GM21529 (cell line): ENCODE data around the gene ATP6V0D1.
"Not testable (repeated sequence)": the region's sequence is repeated elsewhere in the genome, so short reads cannot be mapped to it uniquely, and the experiment has no call there.

Experiments used
- ATAC-seq: cut with Tn5 transposase; IDR thresholded peaks from one replicate; pipeline ENCODE4 v1.9.1; 2021; ENCODE audit not compliant: unreplicated experiment

ATP6V0D1 gene

DNA sequence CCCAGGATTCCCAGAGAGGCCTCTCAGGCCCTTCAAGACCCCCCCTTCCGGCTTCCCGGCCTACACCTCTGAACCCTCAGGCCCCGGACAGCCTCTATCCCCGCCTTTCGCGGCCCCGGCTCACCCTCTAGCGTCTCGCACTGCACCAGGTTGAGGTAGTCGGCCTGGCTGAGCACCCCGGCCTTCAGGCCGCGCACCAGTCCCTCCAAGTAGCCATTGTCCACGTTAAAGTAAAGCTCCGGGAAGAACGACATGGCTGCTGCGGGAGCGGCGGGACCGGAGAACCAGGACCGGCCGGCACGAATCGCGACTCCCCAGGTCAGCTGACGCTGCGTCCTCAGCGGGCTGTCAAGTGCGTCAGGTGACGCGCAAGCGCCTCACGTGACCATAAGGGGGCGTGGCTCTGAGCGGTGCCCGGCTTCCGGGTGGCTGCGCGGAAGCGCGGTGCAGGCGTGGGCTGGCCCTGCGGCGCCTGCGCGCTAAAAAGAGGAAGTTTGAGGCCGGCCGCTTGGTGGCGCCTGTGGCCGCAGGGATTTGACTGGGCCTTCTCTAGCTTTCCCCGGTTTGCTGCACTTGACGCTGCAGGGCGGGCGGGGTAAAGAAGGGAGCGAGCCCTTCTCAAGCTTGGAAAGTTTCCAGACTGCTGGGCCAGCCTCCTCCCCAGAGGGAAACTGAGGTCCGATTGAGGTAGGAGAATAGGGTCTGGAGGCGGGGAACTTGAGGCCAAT lies at the start of gene ATP6V0D1:
ATP6V0D1 (minus strand) TSS at position 325 of the 728 bp plus-strand sequence; CDS start at position 254, 71 bp downstream.
- ATAC-seq: peak; percentile 92

- no peak for ATAC-seq
These were observed 49.3 kb upstream of the ATP6V0D1 start for GRCh38 chr16:67530013-67530939.

GRCh38 chr16:67529582-67530012 lies 48.6 kb upstream of the ATP6V0D1 start:
- ATAC-seq: no peak

- peak; percentile 28 for ATAC-seq
These were observed 48.1 kb upstream of the ATP6V0D1 start for GRCh38 chr16:67528870-67529581.

DNA sequence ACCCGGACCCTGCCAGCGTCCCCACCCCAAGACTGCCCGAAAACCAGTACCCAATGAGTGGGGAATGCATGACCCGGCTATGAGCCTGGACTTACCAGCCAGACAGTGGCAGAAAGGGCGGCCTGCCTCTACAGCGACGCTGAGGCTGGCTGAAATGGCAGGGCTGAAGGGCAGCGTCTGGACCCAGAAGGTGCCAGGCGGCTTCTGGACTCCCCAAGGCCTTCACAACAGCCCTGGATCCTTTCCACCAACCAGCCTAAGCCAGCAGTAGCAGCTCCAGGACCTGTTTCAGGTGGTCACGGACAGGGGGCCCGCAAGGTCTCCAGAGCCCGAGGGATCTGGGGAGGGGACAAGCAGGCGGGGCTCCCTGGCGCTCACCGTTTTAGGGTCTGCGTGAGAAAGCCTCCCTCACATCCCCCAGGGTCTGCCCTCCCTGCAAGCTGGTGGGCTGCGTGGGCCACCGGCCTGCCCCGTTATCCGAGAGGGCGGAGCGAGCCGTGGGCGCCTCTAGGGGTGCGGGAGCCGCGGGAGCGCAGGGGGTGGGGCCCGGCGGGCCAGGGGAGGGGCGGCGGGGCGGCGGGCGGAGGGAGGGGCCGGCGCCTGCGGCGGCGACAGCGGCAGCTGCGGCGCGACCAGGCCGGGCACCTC lies 47.4 kb upstream of the ATP6V0D1 start, which contains the start of gene RIPOR1:
RIPOR1 (plus strand) TSS at position 608 of the 648 bp plus-strand sequence. CDS start 9,618 bp downstream, outside the sequence.
- ATAC-seq: peak; percentile 38

DNA sequence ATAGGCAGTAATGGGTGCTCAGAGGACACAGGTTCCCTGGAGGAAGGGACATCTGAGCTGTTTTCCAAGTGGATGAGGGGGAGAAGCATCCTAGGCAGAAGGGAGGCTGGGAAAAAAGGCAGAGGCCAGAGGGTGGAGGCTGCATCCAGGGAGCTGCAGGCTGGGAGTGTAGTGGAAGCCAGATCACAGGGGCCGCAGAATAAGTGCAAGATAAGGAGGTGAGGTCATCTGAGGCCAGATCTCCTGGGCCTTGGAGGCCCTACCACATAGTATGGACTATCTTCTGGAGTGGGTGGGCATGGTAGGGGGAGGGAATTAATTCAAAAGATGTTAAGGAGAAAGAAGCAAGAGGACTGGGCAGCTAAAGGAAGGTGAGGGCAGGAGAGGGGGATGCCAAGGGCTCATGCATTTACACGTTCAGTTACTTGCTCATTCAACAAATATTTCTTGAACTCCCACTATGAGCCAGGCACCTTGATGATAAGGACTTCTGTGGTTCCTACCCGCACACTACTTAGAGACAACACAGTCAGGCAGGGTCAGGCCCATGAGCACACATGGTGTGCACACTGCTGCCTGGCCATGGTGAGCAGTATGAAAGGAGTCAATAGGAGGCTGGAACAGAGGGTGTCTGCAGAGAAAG lies 45.3 kb upstream of the ATP6V0D1 start:
- ATAC-seq: no peak

GRCh38 chr16:67525176-67525860 lies 44.4 kb upstream of the ATP6V0D1 start:
- ATAC-seq: no peak

- ATAC-seq: peak; percentile 71
These were observed 40.3 kb upstream of the ATP6V0D1 start for GRCh38 chr16:67521095-67521804.

GRCh38 chr16:67519242-67519641 lies 38.3 kb upstream of the ATP6V0D1 start:
- ATAC-seq: no peak

- no peak for ATAC-seq
These were observed 37.7 kb upstream of the ATP6V0D1 start for GRCh38 chr16:67518676-67519075.

- ATAC-seq: peak; percentile 44
These were observed 36.9 kb upstream of the ATP6V0D1 start for GRCh38 chr16:67517661-67518423.

DNA sequence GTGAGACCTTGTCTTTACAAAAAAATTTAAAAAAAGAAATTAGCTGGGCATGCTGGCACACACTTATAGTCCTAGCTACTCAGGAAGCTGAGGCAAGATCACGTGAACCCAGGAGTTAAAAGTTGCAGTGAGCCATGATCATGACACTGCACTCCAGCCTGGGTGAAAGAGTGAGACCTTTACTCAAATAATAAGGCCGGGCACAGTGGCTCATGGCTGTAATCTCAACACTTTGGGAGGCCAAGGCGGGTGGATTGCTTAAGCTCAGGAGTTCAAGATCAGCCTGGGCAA lies 36.1 kb upstream of the ATP6V0D1 start:
- ATAC-seq: no peak

GRCh38 chr16:67516296-67517154 lies 35.6 kb upstream of the ATP6V0D1 start:
- no peak for ATAC-seq

DNA sequence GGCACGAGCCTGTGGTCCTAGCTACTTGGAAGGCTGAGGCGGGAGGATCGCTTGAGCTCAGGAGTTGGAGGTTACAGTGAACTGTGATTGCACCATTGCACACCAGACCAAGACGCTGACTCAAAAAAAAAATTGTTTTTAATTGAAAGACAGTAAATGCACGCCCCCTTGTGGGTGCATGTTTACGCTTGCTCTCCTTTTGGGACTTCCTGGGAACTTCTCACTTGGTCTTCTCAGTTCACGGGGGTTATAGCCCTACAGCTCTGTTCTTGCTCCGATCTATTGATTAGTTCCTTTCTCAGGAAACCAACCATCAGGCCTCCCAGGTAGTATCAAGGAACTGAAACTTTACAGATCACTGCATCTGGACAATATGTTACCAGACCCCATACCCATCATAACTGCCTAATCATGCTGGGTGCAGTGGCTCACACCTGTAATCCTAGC lies 33.4 kb upstream of the ATP6V0D1 start:
- ATAC-seq: peak; percentile 42

- not testable (repeated sequence) for ATAC-seq
These were observed 32.9 kb upstream of the ATP6V0D1 start for GRCh38 chr16:67513892-67514291.

GRCh38 chr16:67509016-67509415 lies 28.1 kb upstream of the ATP6V0D1 start:
- ATAC-seq: no peak

DNA sequence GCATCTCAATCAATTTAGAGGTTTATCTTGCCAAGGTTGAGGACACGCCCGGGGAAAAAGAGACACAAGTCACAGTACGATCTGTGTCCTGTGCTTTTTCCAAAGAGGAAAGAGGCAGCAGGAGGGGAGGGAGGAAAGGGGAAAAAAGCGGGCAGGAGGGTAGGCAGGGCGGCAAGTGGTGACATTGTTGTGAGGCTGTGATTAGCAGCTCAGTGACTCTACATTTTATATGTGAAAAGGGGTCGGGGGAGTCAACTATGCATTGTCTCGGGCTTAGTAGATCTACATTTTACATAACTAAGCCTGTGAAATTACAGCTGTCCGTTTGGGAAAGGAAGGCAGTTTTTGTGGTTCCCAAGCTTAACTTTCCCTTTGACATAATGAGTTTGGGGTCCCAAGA lies 25.5 kb upstream of the ATP6V0D1 start:
- no peak for ATAC-seq
